K562 treated with DMSO at 1 percent for 12 hours (cell line): ENCODE data around the gene EVA1A. TPM values are rescaled to one million over a fixed set of nuclear protein-coding genes. Genes with fewer than 3 reads are reported as not detected.

ENCODE experiments used
- total RNA-seq: library from RNA; unstranded; fragments of 300-600 nt; gene quantifications from 2 replicates; pipeline ENCODE4 v1.2.3, GENCODE V29; 2022; ENCODE audit not compliant: insufficient read depth

EVA1A gene
- not detected in 2 replicates for total RNA-seq

GRCh38 chr2:75560768-75561565 lies at the start of gene EVA1A:
EVA1A (minus strand) TSS chr2:75560939; CDS start chr2:75518140, 42,799 bp downstream.

Other genes with a start within 250 kb of the EVA1A start
- gene MRPL19, start 85.8 kb upstream of the EVA1A start, total RNA-seq = 9.9 and 21.9 TPM in 2 replicates
- gene GCFC2, start 150.0 kb upstream of the EVA1A start, total RNA-seq = 4.5 and 8.6 TPM in 2 replicates